Myometrial cell (primary cell): Measurements from ENCODE around the gene NEUROD4. TPM values are rescaled to one million over a fixed set of nuclear protein-coding genes. Genes with fewer than 3 reads are reported as not detected.

Source experiments
- total RNA-seq: library from RNA; depleted of rRNA; stranded (reverse); fragments of >200 nt; gene quantifications from 2 replicates; pipeline ENCODE4 v1.2.3, GENCODE V29; 2015

The NEUROD4 gene
- not detected in 2 replicates for total RNA-seq

DNA sequence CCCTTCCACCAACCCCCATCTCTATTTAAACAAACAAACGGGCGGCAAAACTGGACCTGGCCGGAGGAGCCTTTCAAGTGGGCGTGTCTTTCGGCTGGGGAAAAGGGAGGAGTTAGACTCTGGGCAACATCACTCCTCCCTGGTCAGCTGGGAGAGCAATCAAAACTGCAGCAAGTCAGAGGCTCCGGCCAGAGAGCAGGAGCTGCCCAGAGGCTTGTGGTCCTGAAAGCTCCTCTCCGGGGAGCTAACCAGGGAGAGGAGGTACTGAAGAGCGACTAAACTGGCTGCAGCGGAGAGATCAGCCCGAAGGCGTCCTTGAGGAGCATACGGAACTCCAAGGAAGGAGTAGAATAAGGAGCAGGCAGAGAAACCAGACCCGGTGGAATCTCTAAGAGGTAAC is at the start of gene NEUROD4:
Gene NEUROD4, plus strand, starts transcription at position 191 of the 400 bp plus-strand sequence. CDS start 6,466 bp downstream, outside the sequence.

DNA sequence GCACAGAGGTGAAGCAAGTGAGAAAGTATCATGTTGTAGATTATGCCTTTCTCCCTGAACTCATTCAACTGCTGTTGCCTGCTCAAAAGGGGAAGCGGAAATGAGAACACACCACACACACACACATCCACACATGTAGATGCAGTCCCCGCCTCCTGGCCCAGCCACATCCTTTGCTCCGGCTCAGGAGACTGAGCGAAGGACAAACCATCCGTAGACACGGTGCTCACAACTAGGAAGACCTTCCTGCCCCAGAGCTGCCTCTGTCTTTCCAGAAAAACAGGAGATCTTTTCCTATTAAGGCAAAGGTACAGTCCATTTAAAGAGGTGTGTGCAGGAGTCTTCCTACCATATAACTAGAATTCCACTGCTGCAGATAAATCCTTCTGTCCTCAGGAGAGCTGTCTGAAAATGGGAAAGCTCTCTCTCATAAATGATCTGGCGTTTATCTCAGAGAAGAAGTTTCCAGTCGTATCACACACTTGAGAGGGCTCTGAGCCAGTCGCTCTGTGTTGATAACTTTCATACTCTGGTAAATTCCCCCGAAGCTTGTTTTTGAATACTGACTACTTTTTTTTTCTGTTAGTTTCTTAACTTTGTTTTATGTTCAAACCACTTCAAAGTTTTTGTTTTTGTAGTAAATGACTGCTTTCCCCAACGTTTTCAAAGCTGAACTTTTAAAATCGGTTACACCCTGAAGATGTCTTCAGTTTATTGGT is 35.0 kb upstream of the NEUROD4 start, which contains the start of gene TESPA1:
Gene TESPA1, minus strand, starts transcription at position 105 of the 719 bp plus-strand sequence. CDS start 10,200 bp downstream, outside the sequence.

Other genes starting within 250 kb of the NEUROD4 start
- gene MUCL1, start 165.5 kb upstream of the NEUROD4 start, total RNA-seq = not detected in 2 replicates
- gene TESPA1, start 35.2 kb upstream of the NEUROD4 start, total RNA-seq = not detected in 2 replicates
- not detected in 2 replicates for gene OR9K2, start 106.4 kb downstream of the NEUROD4 start, total RNA-seq
- gene OR10A7, start 201.1 kb downstream of the NEUROD4 start, total RNA-seq = not detected in 2 replicates
- not detected in 2 replicates for gene OR6C74, start 224.6 kb downstream of the NEUROD4 start, total RNA-seq